ENCODE measurements around the gene HOXB5. TPM values are rescaled to one million over a fixed set of nuclear protein-coding genes. Genes with fewer than 3 reads are reported as not detected.

The HOXB5 gene
- polyA plus RNA-seq, 1 experiment = not detected

DNA sequence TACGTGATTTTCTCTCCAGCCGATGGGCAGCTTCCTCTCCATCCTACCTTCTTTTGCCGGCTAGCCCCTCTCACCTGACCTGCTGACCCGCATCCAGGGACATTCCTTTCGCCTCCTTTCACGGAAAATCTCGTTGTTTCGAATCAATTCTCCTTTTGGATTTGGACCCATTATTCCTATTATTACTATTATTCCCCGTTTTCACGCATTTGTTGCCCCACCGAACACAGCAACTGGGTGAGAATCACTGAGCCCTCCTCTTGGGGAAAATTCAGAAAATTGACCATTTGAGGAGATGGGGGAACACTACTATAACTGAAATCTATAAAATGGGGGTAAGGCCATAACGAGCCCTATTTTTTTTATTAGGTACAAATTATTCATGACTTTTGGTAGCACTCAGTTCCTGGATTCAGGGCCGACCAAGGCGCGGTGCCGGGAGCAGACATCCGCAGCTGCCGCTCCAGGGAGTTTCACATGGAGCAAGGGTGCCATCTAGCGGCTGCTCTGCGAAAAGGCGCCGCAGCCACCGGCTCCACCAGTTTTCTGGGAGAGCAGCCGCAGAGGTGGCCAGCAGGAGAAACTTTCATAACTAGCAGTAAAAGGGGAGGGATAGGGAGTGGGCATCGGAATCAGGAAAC, 24.8 kb upstream of the HOXB5 start:
- DNase-seq (ENCODE audit: low read depth) = no peak
- ChIA-PET CTCF (interaction anchor here (0.6 to 2.6 kb wide), 28 partner anchors 9 to 592 kb away, joined by 3 to 27 read pairs (median 4); partner anchors contain the start of gene HOXB5), POLR2A (no interaction called here)
- no peak overlapping the region for H3K4me3 ChIP-seq (ENCODE audit: low read depth, low read length)
- TF ChIP-seq, protein P1, sequence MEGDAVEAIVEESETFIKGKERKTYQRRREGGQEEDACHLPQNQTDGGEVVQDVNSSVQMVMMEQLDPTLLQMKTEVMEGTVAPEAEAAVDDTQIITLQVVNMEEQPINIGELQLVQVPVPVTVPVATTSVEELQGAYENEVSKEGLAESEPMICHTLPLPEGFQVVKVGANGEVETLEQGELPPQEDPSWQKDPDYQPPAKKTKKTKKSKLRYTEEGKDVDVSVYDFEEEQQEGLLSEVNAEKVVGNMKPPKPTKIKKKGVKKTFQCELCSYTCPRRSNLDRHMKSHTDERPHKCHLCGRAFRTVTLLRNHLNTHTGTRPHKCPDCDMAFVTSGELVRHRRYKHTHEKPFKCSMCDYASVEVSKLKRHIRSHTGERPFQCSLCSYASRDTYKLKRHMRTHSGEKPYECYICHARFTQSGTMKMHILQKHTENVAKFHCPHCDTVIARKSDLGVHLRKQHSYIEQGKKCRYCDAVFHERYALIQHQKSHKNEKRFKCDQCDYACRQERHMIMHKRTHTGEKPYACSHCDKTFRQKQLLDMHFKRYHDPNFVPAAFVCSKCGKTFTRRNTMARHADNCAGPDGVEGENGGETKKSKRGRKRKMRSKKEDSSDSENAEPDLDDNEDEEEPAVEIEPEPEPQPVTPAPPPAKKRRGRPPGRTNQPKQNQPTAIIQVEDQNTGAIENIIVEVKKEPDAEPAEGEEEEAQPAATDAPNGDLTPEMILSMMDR (IDR thresholded peaks at IDR 0.05; ENCODE audit: insufficient read depth, low read depth, low read length) = peak; percentile 96
- no peaks in the 10 kb centered on the region for H3K36me3 ChIP-seq (ENCODE audit: control insufficient read depth, insufficient read depth, low read length)
- H3K27me3 ChIP-seq (ENCODE audit: control insufficient read depth, insufficient read depth, low read length) = peaks cover 79% of the 10 kb centered on the region

DNA sequence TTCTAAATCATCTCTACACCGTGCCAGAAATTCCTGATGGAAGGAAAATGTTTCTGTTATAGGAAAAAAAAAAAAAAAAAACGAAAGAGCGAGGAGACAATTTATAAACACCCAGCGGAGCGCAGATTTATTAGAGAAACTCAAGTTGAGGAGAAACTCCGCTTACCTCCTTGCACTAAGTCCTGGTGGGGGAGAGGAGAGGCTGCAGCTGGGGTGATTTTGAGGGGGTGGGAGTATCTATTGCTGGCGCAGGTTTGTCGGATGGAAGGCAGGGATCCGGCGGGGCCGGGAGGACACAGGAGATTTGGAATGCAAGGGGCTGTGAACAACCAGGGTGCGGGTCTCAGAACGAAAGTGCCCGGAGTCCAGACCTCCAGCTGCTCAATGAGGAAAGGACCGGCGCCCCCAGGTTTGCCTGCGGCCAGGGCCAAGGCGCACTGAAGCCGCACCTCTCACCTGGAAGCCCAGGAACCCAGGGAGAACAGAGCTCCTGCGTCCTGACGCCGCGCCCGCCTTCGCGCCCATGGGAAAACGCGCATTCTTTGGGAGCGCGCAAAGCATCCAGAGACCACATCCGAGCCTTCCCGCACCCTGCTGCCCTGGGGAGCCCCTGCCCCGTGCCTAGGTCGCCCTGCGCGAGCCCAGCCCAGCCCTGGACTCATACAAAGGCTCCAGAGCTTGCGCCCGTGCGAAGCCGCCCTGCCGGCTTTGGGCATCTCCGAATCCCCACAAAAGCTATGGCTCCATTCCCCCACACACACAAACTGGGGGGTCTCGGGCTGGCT, 24.1 kb upstream of the HOXB5 start:
- ChIA-PET CTCF (interaction anchor here (0.6 to 2.6 kb wide), 25 partner anchors 9 to 592 kb away, joined by 3 to 27 read pairs (median 5); partner anchors contain the start of gene HOXB5), POLR2A (no interaction called here)
- no peak overlapping the region for H3K4me3 ChIP-seq (ENCODE audit: low read depth, low read length)
- H3K27me3 ChIP-seq (ENCODE audit: control insufficient read depth, insufficient read depth, low read length) = peaks cover 76% of the 10 kb centered on the region
- H3K36me3 ChIP-seq (ENCODE audit: control insufficient read depth, insufficient read depth, low read length) = no peaks in the 10 kb centered on the region
- TF ChIP-seq, protein P1 (IDR thresholded peaks at IDR 0.05; ENCODE audit: insufficient read depth, low read depth, low read length) = no peak
- no peak for DNase-seq (ENCODE audit: low read depth)

DNA sequence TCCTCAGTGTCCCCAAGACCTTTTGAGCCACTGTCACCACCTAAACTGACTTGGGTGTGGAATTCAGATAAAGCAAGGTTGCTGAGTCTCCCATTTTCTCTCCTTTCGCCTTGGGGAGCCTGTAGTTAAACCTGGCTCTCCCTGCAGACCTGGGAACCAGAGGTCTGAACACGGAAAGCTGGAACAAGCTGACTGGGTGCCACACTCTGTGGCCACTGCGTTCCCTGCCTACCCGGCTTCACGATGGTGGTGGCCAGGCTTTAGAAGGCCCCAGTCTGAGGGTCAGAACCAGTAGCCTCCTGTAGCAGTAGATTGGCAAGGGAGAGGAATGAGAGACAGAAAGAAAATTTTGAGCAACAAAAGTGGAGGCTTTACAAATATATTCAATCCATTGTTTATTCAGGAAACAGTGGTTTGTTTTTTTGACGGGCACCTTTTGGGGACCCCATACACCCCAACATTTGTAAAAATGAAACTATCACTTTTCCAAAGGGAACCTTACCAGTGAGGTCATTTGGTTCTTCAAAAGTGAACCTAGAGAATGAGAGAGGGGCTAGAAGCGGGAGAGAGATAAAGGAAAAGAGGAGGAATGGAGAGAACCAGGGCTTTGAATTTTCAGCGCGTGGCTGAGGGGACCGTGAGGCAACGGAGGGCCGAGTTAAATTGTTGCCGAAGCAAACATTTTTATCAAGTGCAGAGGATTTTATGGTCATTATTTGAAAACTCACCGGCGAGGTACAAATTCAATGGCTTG, 23.3 kb upstream of the HOXB5 start:
- no peak for DNase-seq (ENCODE audit: low read depth)
- TF ChIP-seq, protein P1 (IDR thresholded peaks at IDR 0.05; ENCODE audit: insufficient read depth, low read depth, low read length) = no peak
- Histone ChIP-seq H3K36me3 (ENCODE audit: control insufficient read depth, insufficient read depth, low read length) (no peaks in the 10 kb centered on the region), H3K4me3 (ENCODE audit: low read depth, low read length) (no peak overlapping the region), H3K27me3 (ENCODE audit: control insufficient read depth, insufficient read depth, low read length) (peaks cover 75% of the 10 kb centered on the region)
- POLR2A ChIA-PET = no interaction called here
- CTCF ChIA-PET = interaction anchor here (0.7 to 2.6 kb wide), 11 partner anchors 9 to 591 kb away, joined by 3 to 27 read pairs (median 5); partner anchors contain the start of gene HOXB6

- Histone ChIP-seq H3K36me3 (ENCODE audit: control insufficient read depth, insufficient read depth, low read length) (no peaks in the 10 kb centered on the region), H3K27me3 (ENCODE audit: control insufficient read depth, insufficient read depth, low read length) (peaks cover 74% of the 10 kb centered on the region), H3K4me3 (ENCODE audit: low read depth, low read length) (no peak overlapping the region)
- DNase-seq (ENCODE audit: low read depth) = no peak
- TF ChIP-seq, protein P1 (IDR thresholded peaks at IDR 0.05; ENCODE audit: insufficient read depth, low read depth, low read length) = no peak
- POLR2A ChIA-PET = no interaction called here
- CTCF ChIA-PET = interaction anchor here (0.6 to 2.0 kb wide), 5 partner anchors 7 to 772 kb away, joined by 3 to 6 read pairs (median 3); partner anchors contain the start of gene HOXB6
Observed at GRCh38 chr17:48615963-48616716, 22.6 kb upstream of the HOXB5 start.
